K562 (cell line): ENCODE results near the gene DBT. TPM values are rescaled to one million over a fixed set of nuclear protein-coding genes. Genes with fewer than 3 reads are reported as not detected.
A peak's percentile ranks its signal among the peaks of the same experiment; 100 is the strongest.

Experiments used
- ATAC-seq: fragments of 200-7000 bp; cut with Tn5 transposase; 3 replicates; pipeline ENCODE4 v1.9.1; 2020; ENCODE audit warnings: moderate library complexity
- BruUV-seq: library from RNA; stranded (reverse); fragments of 400-500 nt; replicated peaks from 2 replicates; lab custom pipeline; 2021; lab: Mats Ljungman, UMichigan
- CTCF ChIA-PET: fragments of 300-600 bp; formaldehyde crosslinking; extraction: SDS; loops from one replicate; lab custom pipeline; 2021; ENCODE audit warnings: low intra/inter-chr PET ratio; lab: Yijun Ruan, JAX
- POLR2A ChIA-PET: fragments of 300-600, 350-650 bp; sonication (Branson Sonifier 250); formaldehyde crosslinking; extraction: SDS; loops from one replicate; lab custom pipeline; 2021; ENCODE audit warnings: antibody characterized with exemption, inconsistent platforms; lab: Yijun Ruan, JAX
- DNase-seq, 4 experiments: peaks; one replicate each; pipeline versions ENCODE4 v3.0.0 to v3.0.0-alpha.2; 2011 to 2018; ENCODE audit warnings: low spot score in 3 of 4, mixed read lengths in 3 of 4; ENCODE audit errors: extremely low read depth in 1 of 4
- FAIRE-seq: peaks from 2 replicates; lab custom pipeline; 2011; peaks lifted over from hg19 to GRCh38; lab: Jason Lieb, UNC
- H2AFZ ChIP-seq: 2 replicates; pipeline ENCODE4 v1.6.0; 2011; ENCODE audit warnings: low read depth, low read length, control low read depth, inconsistent platforms
- H3K27ac ChIP-seq: fragments of 200-600 bp; 3 replicates; pipeline ENCODE4 v1.8.0; 2011; ENCODE audit warnings: low read depth, mild to moderate bottlenecking, control low read depth, inconsistent platforms, low read length, moderate library complexity, mixed read lengths; ENCODE audit errors: extremely low read depth
- H3K27me3 ChIP-seq, 2 experiments: fragments of 300-600 bp in 1 of 2; 2 replicates in 1 of 2; 3 replicates in 1 of 2; pipeline versions ENCODE4 v1.6.0 to v1.8.0; 2011; ENCODE audit warnings: inconsistent platforms in 2 of 2, low read length in 2 of 2, mild to moderate bottlenecking in 1 of 2, mixed read lengths in 1 of 2, moderate library complexity in 1 of 2; ENCODE audit not compliant: control insufficient read depth in 2 of 2, insufficient read depth in 2 of 2
- H3K36me3 ChIP-seq: fragments of 300-600 bp; 3 replicates; pipeline ENCODE4 v1.8.0; 2011; ENCODE audit warnings: mild to moderate bottlenecking, low read length, inconsistent platforms; ENCODE audit not compliant: control insufficient read depth, insufficient read depth
- H3K4me1 ChIP-seq, 2 experiments: fragments of 200-600 bp in 1 of 2; replicated peaks in 1 of 2; 2 replicates in 1 of 2; 3 replicates in 1 of 2; pipeline versions ENCODE4 v1.5.1 to v1.8.0; 2011; ENCODE audit warnings: inconsistent platforms in 2 of 2, low read length in 2 of 2, mild to moderate bottlenecking in 1 of 2, mixed read lengths in 1 of 2, moderate library complexity in 1 of 2; ENCODE audit not compliant: control insufficient read depth in 2 of 2, insufficient read depth in 2 of 2
- H3K4me2 ChIP-seq: 2 replicates; pipeline ENCODE4 v1.6.1; 2011; ENCODE audit warnings: low read length, control low read depth, inconsistent platforms, mixed read lengths; ENCODE audit not compliant: insufficient read depth
- H3K4me3 ChIP-seq: fragments of 200-600 bp; sonication (generic), shearing (Covaris generic); 2 replicates; pipeline ENCODE4 v1.5.1; 2016; ENCODE audit warnings: control low read depth, inconsistent platforms
- H3K79me2 ChIP-seq: fragments of 200-600 bp; 3 replicates; pipeline ENCODE4 v1.8.0; 2011; ENCODE audit warnings: low read length, inconsistent platforms; ENCODE audit not compliant: control insufficient read depth, insufficient read depth
- H3K9ac ChIP-seq, 2 experiments: 2 replicates each; pipeline versions ENCODE4 v1.6.0 to v1.6.1; 2011; ENCODE audit warnings: low read depth in 2 of 2, low read length in 2 of 2, control low read depth in 1 of 2, inconsistent platforms in 1 of 2, mild to moderate bottlenecking in 1 of 2, mixed read lengths in 1 of 2; ENCODE audit not compliant: insufficient read depth in 1 of 2
- H3K9me1 ChIP-seq: one replicate; pipeline ENCODE4 v1.6.0; 2011; ENCODE audit warnings: inconsistent platforms, mild to moderate bottlenecking, low read length, moderate library complexity; ENCODE audit not compliant: control insufficient read depth, insufficient read depth
- H3K9me3 ChIP-seq: replicated peaks from 2 replicates; pipeline ENCODE4 v1.5.1; 2011; ENCODE audit warnings: low read depth, low read length, inconsistent platforms; ENCODE audit not compliant: control insufficient read depth, insufficient read depth
- H4K20me1 ChIP-seq: replicated peaks from 2 replicates; pipeline ENCODE4 v1.6.1; 2011; ENCODE audit warnings: low read length, inconsistent platforms, mixed read lengths; ENCODE audit not compliant: control insufficient read depth, insufficient read depth
- ARID1B ChIP-seq: fragments of 450-650 bp; IDR thresholded peaks from 2 replicates; pipeline ENCODE4 v1.6.1; 2016; ENCODE audit warnings: antibody characterized with exemption, mild to moderate bottlenecking, inconsistent platforms
- CC2D1A ChIP-seq: fragments of 450-650 bp; IDR thresholded peaks from 2 replicates; pipeline ENCODE4 v1.6.1; 2017; ENCODE audit warnings: mild to moderate bottlenecking
- CHD4 ChIP-seq: fragments of 200-600 bp; sonication (generic); IDR thresholded peaks from 3 replicates; pipeline ENCODE4 v1.6.1; 2012; ENCODE audit warnings: low read depth, mild to moderate bottlenecking, mixed read lengths, low read length, inconsistent platforms; ENCODE audit not compliant: insufficient read depth, insufficient replicate concordance, poor library complexity, severe bottlenecking
- DPF2 ChIP-seq: fragments of 450-650 bp; IDR thresholded peaks from 2 replicates; pipeline ENCODE4 v1.6.1; 2016
- ESRRA ChIP-seq: fragments of 450-650 bp; IDR thresholded peaks from 2 replicates; pipeline ENCODE4 v1.6.1; 2014; ENCODE audit warnings: low read depth, mild to moderate bottlenecking, moderate library complexity, borderline replicate concordance
- FOSL1 ChIP-seq: fragments of 200-800 bp; sonication (Bioruptor generic); conservative IDR thresholded peaks from 2 replicates; pipeline ENCODE4 v1.6.1; 2016; ENCODE audit warnings: missing genetic modification characterization, missing compliant biosample characterization
- FOXJ3 ChIP-seq: sonication (generic); formaldehyde crosslinking; IDR thresholded peaks from 2 replicates; pipeline ENCODE4 v1.4.0; 2020; ENCODE audit warnings: mild to moderate bottlenecking, missing genetic modification reagents
- LEF1 ChIP-seq: fragments of 450-650 bp; IDR thresholded peaks from 2 replicates; pipeline ENCODE4 v1.6.1; 2016; ENCODE audit warnings: mild to moderate bottlenecking
- MEIS2 ChIP-seq: fragments of 450-650 bp; IDR thresholded peaks from 2 replicates; pipeline ENCODE4 v1.6.1; 2014; ENCODE audit warnings: mild to moderate bottlenecking; ENCODE audit not compliant: partially characterized antibody
- PHF20 ChIP-seq: fragments of 450-650 bp; IDR thresholded peaks from 2 replicates; pipeline ENCODE4 v1.6.1; 2018; ENCODE audit not compliant: partially characterized antibody
- PTTG1 ChIP-seq: fragments of 450-650 bp; IDR thresholded peaks from 2 replicates; pipeline ENCODE4 v1.6.1; 2016; ENCODE audit warnings: low read depth, mild to moderate bottlenecking, missing genetic modification characterization, missing compliant biosample characterization
- RB1 ChIP-seq: fragments of 450-650 bp; IDR thresholded peaks from 2 replicates; pipeline ENCODE4 v1.6.1; 2017; ENCODE audit warnings: low read depth, mild to moderate bottlenecking
- SMAD1 ChIP-seq: fragments of 150-350 bp; IDR thresholded peaks from 2 replicates; pipeline ENCODE4 v1.6.1; 2014; ENCODE audit warnings: low read length, low read depth; ENCODE audit not compliant: partially characterized antibody
- ZNF212 ChIP-seq: fragments of 450-650 bp; formaldehyde crosslinking; IDR thresholded peaks from 2 replicates; pipeline ENCODE4 v1.4.0; 2020; ENCODE audit warnings: mild to moderate bottlenecking
- ZNF707 ChIP-seq: fragments of 250-450 bp; sonication (Bioruptor Pico); conservative IDR thresholded peaks from 2 replicates; pipeline ENCODE4 v1.8.0; 2022; ENCODE audit warnings: inconsistent platforms, mild to moderate bottlenecking, moderate library complexity
- WGBS: fragments of 100-300 bp; shearing (Covaris generic); methylation state at CpG from one replicate; pipeline ENCODE4 v1.1.6; 2016; ENCODE audit warnings: low coverage, mixed read lengths; ENCODE audit not compliant: insufficient coverage; ENCODE audit errors: missing lambda C conversion rate; 5-methylcytosine and 5-hydroxymethylcytosine counted together
- in situ Hi-C: fragments of 300-500 bp; cut with MboI; formaldehyde crosslinking; loops from 4 replicates; pipeline ENCODE4 v1.15.0; 2018; ENCODE audit warnings: inconsistent platforms, mixed read lengths
- intact Hi-C: fragments of 100-400 bp; cut with micrococcal nuclease; formaldehyde crosslinking; loops from 2 replicates; pipeline ENCODE4 v1.14.2; 2022
- polyA plus RNA-seq, 8 experiments: library from polyadenylated mRNA; depleted of rRNA in 4 of 8; stranded (reverse) in 5 of 8; unstranded in 3 of 8; fragments of >200 nt; fragmentation: Nextera tagmentation in 2 of 8; fragmentation: Illumina TruSeq in 1 of 8; extraction: Ambion mirVana in 2 of 8; extraction: Trizol in 1 of 8; gene quantifications; 2 replicates each; pipeline versions ENCODE4 v1.2.1 to v1.2.3, GENCODE V29; 2011 to 2014; ENCODE audit warnings: inconsistent platforms in 1 of 8, missing spikeins in 1 of 8
- total RNA-seq, 7 experiments: library from RNA; depleted of rRNA in 6 of 7; stranded (reverse); fragments of >200 nt in 6 of 7; fragmentation: Illumina TruSeq in 2 of 7; extraction: Trizol in 2 of 7; gene quantifications; 2 replicates each; pipeline versions ENCODE4 v1.2.1 to v1.2.3, GENCODE V29; 2011 to 2021; ENCODE audit warnings: low replicate concordance in 1 of 7
- TF ChIP-seq, protein P1 (sequence below): fragments of 450-650 bp; formaldehyde crosslinking; IDR thresholded peaks from 2 replicates; pipeline ENCODE4 v1.4.0; 2020; ENCODE audit warnings: mild to moderate bottlenecking, moderate library complexity
- TF ChIP-seq, protein P2 (sequence below): fragments of 250-450 bp; sonication (Bioruptor Pico); IDR thresholded peaks from 2 replicates; pipeline ENCODE4 v1.8.0; 2021; ENCODE audit warnings: borderline replicate concordance, mild to moderate bottlenecking, moderate library complexity; ENCODE audit not compliant: poor library complexity, severe bottlenecking
- TF ChIP-seq, protein P3 (sequence below): sonication (generic); formaldehyde crosslinking; IDR thresholded peaks from 2 replicates; pipeline ENCODE4 v1.8.1; 2022; ENCODE audit warnings: missing genetic modification reagents

DBT gene
- total and polyA plus RNA-seq, 9 of the 15 experiments (the other 6 are each of a cell fraction or from before 2014, with no cell fraction given) = 2.7 to 13.5 (median 7.3) TPM

DNA sequence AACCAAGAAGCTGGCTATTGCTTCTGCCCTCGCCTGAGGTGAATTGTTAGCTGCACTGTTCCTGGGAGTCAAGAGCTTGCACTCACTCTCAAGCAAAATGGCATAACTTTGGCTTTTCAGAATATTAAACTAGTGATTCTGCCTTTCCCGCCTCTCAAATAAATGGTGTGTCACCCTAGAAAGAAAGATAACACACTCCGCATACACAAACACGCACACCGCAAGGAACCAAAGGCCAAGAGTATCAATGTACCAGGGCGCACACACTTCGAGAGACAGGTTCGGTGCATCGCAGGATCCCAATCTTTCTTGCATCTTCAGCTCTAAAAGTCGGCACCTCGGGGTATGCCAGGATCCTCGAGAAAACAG, 15.9 kb upstream of the DBT start:
- POLR2A ChIA-PET = interaction anchor here (0.6 to 3.1 kb wide), 9 partner anchors 9 to 167 kb away, joined by 3 to 17 read pairs (median 4); partner anchors contain the start of genes CDC14A, DBT, SASS6 and TRMT13
- TF ChIP-seq ARID1B (0 out of 2 replicates have a peak, but pooled peaks have one; percentile 46), ZNF212 (no peak), MEIS2 (no peak), CHD4 (no peak), PTTG1 (tag) (no peak), LEF1 (no peak), ZNF707 (no peak), SMAD1 (no peak), DPF2 (peak; percentile 66), PHF20 (no peak), ESRRA (no peak), FOSL1 (tag) (peak; percentile 31; the same call in 1 of the 2 replicates), RB1 (no peak), CC2D1A (no peak), FOXJ3 (CRISPR knock-in tag) (no peak)
- TF ChIP-seq, protein P1, sequence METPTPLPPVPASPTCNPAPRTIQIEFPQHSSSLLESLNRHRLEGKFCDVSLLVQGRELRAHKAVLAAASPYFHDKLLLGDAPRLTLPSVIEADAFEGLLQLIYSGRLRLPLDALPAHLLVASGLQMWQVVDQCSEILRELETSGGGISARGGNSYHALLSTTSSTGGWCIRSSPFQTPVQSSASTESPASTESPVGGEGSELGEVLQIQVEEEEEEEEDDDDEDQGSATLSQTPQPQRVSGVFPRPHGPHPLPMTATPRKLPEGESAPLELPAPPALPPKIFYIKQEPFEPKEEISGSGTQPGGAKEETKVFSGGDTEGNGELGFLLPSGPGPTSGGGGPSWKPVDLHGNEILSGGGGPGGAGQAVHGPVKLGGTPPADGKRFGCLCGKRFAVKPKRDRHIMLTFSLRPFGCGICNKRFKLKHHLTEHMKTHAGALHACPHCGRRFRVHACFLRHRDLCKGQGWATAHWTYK (CRISPR knock-in tag) = peak; percentile 34; the same call in 1 of the 2 replicates
- TF ChIP-seq, protein P2, sequence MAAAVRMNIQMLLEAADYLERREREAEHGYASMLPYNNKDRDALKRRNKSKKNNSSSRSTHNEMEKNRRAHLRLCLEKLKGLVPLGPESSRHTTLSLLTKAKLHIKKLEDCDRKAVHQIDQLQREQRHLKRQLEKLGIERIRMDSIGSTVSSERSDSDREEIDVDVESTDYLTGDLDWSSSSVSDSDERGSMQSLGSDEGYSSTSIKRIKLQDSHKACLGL (CRISPR knock-in tag) = no peak
- TF ChIP-seq, protein P3, sequence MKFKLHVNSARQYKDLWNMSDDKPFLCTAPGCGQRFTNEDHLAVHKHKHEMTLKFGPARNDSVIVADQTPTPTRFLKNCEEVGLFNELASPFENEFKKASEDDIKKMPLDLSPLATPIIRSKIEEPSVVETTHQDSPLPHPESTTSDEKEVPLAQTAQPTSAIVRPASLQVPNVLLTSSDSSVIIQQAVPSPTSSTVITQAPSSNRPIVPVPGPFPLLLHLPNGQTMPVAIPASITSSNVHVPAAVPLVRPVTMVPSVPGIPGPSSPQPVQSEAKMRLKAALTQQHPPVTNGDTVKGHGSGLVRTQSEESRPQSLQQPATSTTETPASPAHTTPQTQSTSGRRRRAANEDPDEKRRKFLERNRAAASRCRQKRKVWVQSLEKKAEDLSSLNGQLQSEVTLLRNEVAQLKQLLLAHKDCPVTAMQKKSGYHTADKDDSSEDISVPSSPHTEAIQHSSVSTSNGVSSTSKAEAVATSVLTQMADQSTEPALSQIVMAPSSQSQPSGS (CRISPR knock-in tag) = no peak

More for the DNA sequence above, 15.9 kb upstream of the DBT start:
- in situ Hi-C loops (no loop called here), intact Hi-C loops (loop anchor here (2.0 to 10.0 kb wide), 4 partner anchors 15 to 221 kb away; partner anchors contain the start of genes CDC14A, SASS6 and TRMT13)
- H3K9me1 ChIP-seq = no peaks in the 10 kb centered on the region
- no peaks in the 10 kb centered on the region for H4K20me1 ChIP-seq
- H3K9ac ChIP-seq = peak overlapping the region; percentile 89 to 90
- no peaks in the 10 kb centered on the region; a peak in 1 of 5 replicates for H3K27me3 ChIP-seq
- CTCF ChIA-PET = interaction anchor here (0.6 kb wide), 1 partner anchor 98 kb away, joined by 5 read pairs; no protein-coding TSS in a partner anchor
- H3K36me3 ChIP-seq = peaks cover 43% of the 10 kb centered on the region
- H3K4me3 ChIP-seq = peak overlapping the region; percentile 88
- peaks cover 11% of the 10 kb centered on the region for H3K9me3 ChIP-seq
- H3K79me2 ChIP-seq = peaks cover 46% of the 10 kb centered on the region
- H3K27ac ChIP-seq = peak overlapping the region; percentile 87
- DNase-seq = peak; percentile 15 to 61 (median 28)
- H3K4me2 ChIP-seq = peak overlapping the region; percentile 92
- peak; percentile 86 for FAIRE-seq
- TSS peak; percentile 86 for BruUV-seq
- peaks cover 4 to 6% of the 10 kb centered on the region in 2 experiments; a peak in 3 of 5 replicates for H3K4me1 ChIP-seq
- WGBS = 0% methylated on average over 12 of the region's 12 CpGs
- H2AFZ ChIP-seq = peak overlapping the region; percentile 92
- ATAC-seq = peak; percentile 50
